Right atrium auricular region (tissue), 2 donors: ENCODE data around the gene RNF212. TPM values are rescaled to one million over a fixed set of nuclear protein-coding genes. Genes with fewer than 3 reads are reported as not detected.

Source experiments
- DNase-seq: peaks from one replicate; pipeline ENCODE4 v3.0.0-alpha.2; 2019; ENCODE audit warnings: low spot score
- H3K27ac ChIP-seq, 2 donors: fragments of 200-600 bp; sonication (generic); 1 replicate in 1 of 2; 2 replicates in 1 of 2; pipeline ENCODE4 v1.5.1; 2016 to 2019
- H3K27me3 ChIP-seq, 2 donors: fragments of 200-600 bp; sonication (generic); one replicate each; pipeline versions ENCODE4 v1.5.1 to v1.6.0; 2017 to 2019
- H3K36me3 ChIP-seq: fragments of 200-600 bp; sonication (generic); one replicate; pipeline ENCODE4 v1.5.1; 2016
- H3K4me1 ChIP-seq, 2 donors: fragments of 200-600 bp; sonication (generic); one replicate each; pipeline versions ENCODE4 v1.5.1 to v1.6.0; 2017 to 2019
- H3K4me3 ChIP-seq, 2 donors: fragments of 200-600 bp; sonication (generic); 1 replicate in 1 of 2; 2 replicates in 1 of 2; pipeline ENCODE4 v1.5.1; 2017 to 2019; ENCODE audit warnings: mild to moderate bottlenecking in 1 of 2, moderate library complexity in 1 of 2
- H3K9me3 ChIP-seq, 2 donors: fragments of 200-600 bp; sonication (generic); one replicate each; pipeline ENCODE4 v1.5.1; 2019
- CTCF ChIP-seq, 2 donors: fragments of 200-600 bp; sonication (generic); IDR thresholded peaks; one replicate each; pipeline ENCODE4 v1.5.1; 2019; ENCODE audit warnings: antibody characterized with exemption in 2 of 2
- total RNA-seq, 2 donors: library from RNA; depleted of rRNA; stranded (reverse); fragments of >200 nt; gene quantifications; one replicate each; pipeline ENCODE4 v1.1.0, GENCODE V29; 2016

The RNF212 gene
- total RNA-seq, 2 donors from 2014 or later: 1.9 TPM

GRCh38 chr4:1028574-1029220 lies 84.7 kb downstream of the RNF212 start:
- DNase-seq: no peak
- H3K4me3 ChIP-seq: no peak overlapping the region
- H3K4me1 ChIP-seq: peaks cover 0 to 15% of the 10 kb centered on the region in 2 donors
- H3K27ac ChIP-seq: no peak overlapping the region
- H3K9me3 ChIP-seq: no peaks in the 10 kb centered on the region
- no peak for TF ChIP-seq CTCF (IDR thresholded peaks at IDR 0.05)
- peaks cover 13% of the 10 kb centered on the region for H3K36me3 ChIP-seq
- H3K27me3 ChIP-seq: no peaks in the 10 kb centered on the region

- Histone ChIP-seq H3K4me3 (no peak overlapping the region), H3K36me3 (peaks cover 13% of the 10 kb centered on the region), H3K9me3 (no peaks in the 10 kb centered on the region), H3K27ac (no peak overlapping the region), H3K27me3 (no peaks in the 10 kb centered on the region), H3K4me1 (peaks cover 0 to 12% of the 10 kb centered on the region in 2 donors)
- DNase-seq: no peak
- TF ChIP-seq CTCF (IDR thresholded peaks at IDR 0.05): no peak
These were observed 85.5 kb downstream of the RNF212 start for GRCh38 chr4:1027915-1028238.

- H3K27ac ChIP-seq: no peak overlapping the region
- no peaks in the 10 kb centered on the region for H3K9me3 ChIP-seq
- H3K4me1 ChIP-seq: peaks cover 0 to 12% of the 10 kb centered on the region in 2 donors
- H3K27me3 ChIP-seq: no peaks in the 10 kb centered on the region
- no peak for TF ChIP-seq CTCF (IDR thresholded peaks at IDR 0.05)
- no peak for DNase-seq
- H3K4me3 ChIP-seq: no peak overlapping the region
- H3K36me3 ChIP-seq: peaks cover 13% of the 10 kb centered on the region
These were observed 86.0 kb downstream of the RNF212 start for GRCh38 chr4:1027219-1027914.

- Histone ChIP-seq H3K9me3 (no peaks in the 10 kb centered on the region), H3K4me3 (no peak overlapping the region), H3K4me1 (peaks cover 0 to 12% of the 10 kb centered on the region in 2 donors), H3K27me3 (no peaks in the 10 kb centered on the region), H3K36me3 (peaks cover 13% of the 10 kb centered on the region), H3K27ac (no peak overlapping the region)
- DNase-seq: no peak
- no peak for TF ChIP-seq CTCF (IDR thresholded peaks at IDR 0.05)
These were observed 87.2 kb downstream of the RNF212 start for GRCh38 chr4:1026115-1026514.

GRCh38 chr4:1024882-1025545 lies 88.3 kb downstream of the RNF212 start:
- H3K36me3 ChIP-seq: peaks cover 13% of the 10 kb centered on the region
- peaks cover 0 to 12% of the 10 kb centered on the region in 2 donors for H3K4me1 ChIP-seq
- H3K27me3 ChIP-seq: no peaks in the 10 kb centered on the region
- no peak overlapping the region for H3K4me3 ChIP-seq
- H3K27ac ChIP-seq: no peak overlapping the region
- no peak for TF ChIP-seq CTCF (IDR thresholded peaks at IDR 0.05)
- no peaks in the 10 kb centered on the region for H3K9me3 ChIP-seq
- DNase-seq: no peak
